Kidney (tissue), 14 donors: Measurements from ENCODE around the gene RAB20. TPM values are rescaled to one million over a fixed set of nuclear protein-coding genes. Genes with fewer than 3 reads are reported as not detected.

Experiments used
- DNase-seq, 5 donors: peaks; one replicate each; pipeline ENCODE4 v3.0.0-alpha.2; 2013 to 2020
- FAIRE-seq: peaks from 2 replicates; lab custom pipeline; 2012; peaks lifted over from hg19 to GRCh38; lab: Jason Lieb, UNC
- H3K27ac ChIP-seq, 2 donors: one replicate each; pipeline ENCODE4 v1.7.0; 2013; ENCODE audit warnings: low read depth in 2 of 2, low read length in 2 of 2, inconsistent platforms in 1 of 2
- H3K27me3 ChIP-seq: one replicate; pipeline ENCODE4 v1.7.1; 2013; ENCODE audit warnings: low read length, inconsistent platforms; ENCODE audit not compliant: control insufficient read depth, insufficient read depth
- H3K36me3 ChIP-seq, 3 donors: one replicate each; pipeline versions ENCODE4 v1.7.0 to v1.7.1; 2013; ENCODE audit warnings: low read length in 3 of 3, control low read depth in 1 of 3, inconsistent platforms in 1 of 3; ENCODE audit not compliant: insufficient read depth in 3 of 3, control insufficient read depth in 2 of 3
- H3K4me1 ChIP-seq, 3 donors: one replicate each; pipeline versions ENCODE4 v1.7.0 to v1.7.1; 2013; ENCODE audit warnings: low read length in 3 of 3, inconsistent platforms in 1 of 3, low read depth in 1 of 3; ENCODE audit not compliant: control insufficient read depth in 2 of 3, insufficient read depth in 2 of 3
- H3K4me3 ChIP-seq, 3 donors: one replicate each; pipeline versions ENCODE4 v1.7.0 to v1.8.1; 2013; ENCODE audit warnings: low read length in 3 of 3, control low read depth in 1 of 3, inconsistent platforms in 1 of 3
- H3K9ac ChIP-seq, 3 donors: one replicate each; pipeline versions ENCODE4 v1.7.0 to v1.7.1; 2013; ENCODE audit warnings: low read length in 3 of 3, control low read depth in 1 of 3, inconsistent platforms in 1 of 3
- H3K9me3 ChIP-seq, 3 donors: one replicate each; pipeline versions ENCODE4 v1.7.0 to v1.7.1; 2013; ENCODE audit warnings: low read length in 3 of 3, control low read depth in 1 of 3, inconsistent platforms in 1 of 3; ENCODE audit not compliant: control insufficient read depth in 2 of 3, insufficient read depth in 1 of 3
- intact Hi-C: fragments of 100-400 bp; cut with DNase I; formaldehyde crosslinking; loops from one replicate; pipeline ENCODE4 v1.11.1; 2022
- polyA plus RNA-seq: library from polyadenylated mRNA; stranded (reverse); fragments of 350-450 nt; fragmentation: Illumina TruSeq; extraction: RNeasy Lipid Tissue Mini Kit (QIAGEN cat#74804); gene quantifications from one replicate; pipeline ENCODE4 v1.2.3, GENCODE V29; 2014; ENCODE audit warnings: low read depth, low replicate concordance; ENCODE audit not compliant: insufficient read depth
- total RNA-seq: library from RNA; stranded (reverse); fragmentation: NEBNext Ultra II Directional; extraction: Animal tissue kit (Norgen Biotek cat#: 25700); gene quantifications from one replicate; pipeline ENCODE4 v1.2.1, GENCODE V29; 2021
- TF ChIP-seq, protein P1 (sequence below): IDR thresholded peaks from 3 replicates; pipeline ENCODE4 v1.5.1; 2012; ENCODE audit warnings: mild to moderate bottlenecking, moderate library complexity, borderline replicate concordance; ENCODE audit not compliant: insufficient read depth; ENCODE audit errors: extremely low read depth
- donor health status: control.
- donor health status: control.
- donor health status: control.
- donor health status: control.
- donor health status: control.
- donor health status: DM: yes; HTN: yes; CAD: no.
- donor health status: Normal renal cell carcinoma (clear cell type).

RAB20 gene
- total and polyA plus RNA-seq, 2 donors from 2014 or later = 33.6 to 47.7 TPM

GRCh38 chr13:110568612-110569011 is 7.1 kb upstream of the RAB20 start:
- DNase-seq = peak in 1 of 5 donors; percentile 4
- Histone ChIP-seq H3K27ac (no peak overlapping the region), H3K4me3 (no peak overlapping the region), H3K9ac (no peak overlapping the region), H3K27me3 (no peaks in the 10 kb centered on the region), H3K4me1 (no peaks in the 10 kb centered on the region), H3K36me3 (peaks cover 0 to 8% (median 0%) of the 10 kb centered on the region in 3 donors), H3K9me3 (no peaks in the 10 kb centered on the region)
- no peak for FAIRE-seq
- intact Hi-C loops = no loop called here
- TF ChIP-seq, protein P1, sequence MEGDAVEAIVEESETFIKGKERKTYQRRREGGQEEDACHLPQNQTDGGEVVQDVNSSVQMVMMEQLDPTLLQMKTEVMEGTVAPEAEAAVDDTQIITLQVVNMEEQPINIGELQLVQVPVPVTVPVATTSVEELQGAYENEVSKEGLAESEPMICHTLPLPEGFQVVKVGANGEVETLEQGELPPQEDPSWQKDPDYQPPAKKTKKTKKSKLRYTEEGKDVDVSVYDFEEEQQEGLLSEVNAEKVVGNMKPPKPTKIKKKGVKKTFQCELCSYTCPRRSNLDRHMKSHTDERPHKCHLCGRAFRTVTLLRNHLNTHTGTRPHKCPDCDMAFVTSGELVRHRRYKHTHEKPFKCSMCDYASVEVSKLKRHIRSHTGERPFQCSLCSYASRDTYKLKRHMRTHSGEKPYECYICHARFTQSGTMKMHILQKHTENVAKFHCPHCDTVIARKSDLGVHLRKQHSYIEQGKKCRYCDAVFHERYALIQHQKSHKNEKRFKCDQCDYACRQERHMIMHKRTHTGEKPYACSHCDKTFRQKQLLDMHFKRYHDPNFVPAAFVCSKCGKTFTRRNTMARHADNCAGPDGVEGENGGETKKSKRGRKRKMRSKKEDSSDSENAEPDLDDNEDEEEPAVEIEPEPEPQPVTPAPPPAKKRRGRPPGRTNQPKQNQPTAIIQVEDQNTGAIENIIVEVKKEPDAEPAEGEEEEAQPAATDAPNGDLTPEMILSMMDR = no peak

DNA sequence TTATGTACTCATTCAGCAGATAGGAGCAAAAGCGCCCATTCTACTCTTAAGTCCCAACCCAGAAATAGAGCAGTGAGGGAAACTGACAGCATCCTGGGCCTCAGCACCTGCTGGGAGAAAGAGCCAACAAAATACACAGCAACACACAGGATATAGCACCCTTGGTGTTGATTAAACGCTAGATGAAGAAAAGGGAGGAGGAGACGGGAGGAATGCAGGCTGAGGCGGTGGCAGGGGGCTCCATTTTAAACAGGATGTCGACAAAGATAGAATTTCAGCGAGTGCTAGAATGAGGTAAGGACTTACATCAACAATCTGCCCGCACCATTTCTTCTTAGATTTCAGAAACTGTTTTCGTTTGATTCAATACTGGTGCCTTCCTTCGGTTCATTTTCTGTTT is 4.6 kb upstream of the RAB20 start:
- no peaks in the 10 kb centered on the region for H3K9me3 ChIP-seq
- intact Hi-C loops = no loop called here
- H3K4me1 ChIP-seq = peaks cover 0 to 3% (median 0%) of the 10 kb centered on the region in 3 donors
- H3K27ac ChIP-seq = no peak overlapping the region
- TF ChIP-seq, protein P1 = no peak
- peak in 4 of 5 donors; percentile 63 to 80 (median 68) for DNase-seq
- no peak overlapping the region for H3K9ac ChIP-seq
- peaks cover 0 to 8% (median 0%) of the 10 kb centered on the region in 3 donors for H3K36me3 ChIP-seq
- no peak overlapping the region for H3K4me3 ChIP-seq
- no peaks in the 10 kb centered on the region for H3K27me3 ChIP-seq
- FAIRE-seq = no peak

DNA sequence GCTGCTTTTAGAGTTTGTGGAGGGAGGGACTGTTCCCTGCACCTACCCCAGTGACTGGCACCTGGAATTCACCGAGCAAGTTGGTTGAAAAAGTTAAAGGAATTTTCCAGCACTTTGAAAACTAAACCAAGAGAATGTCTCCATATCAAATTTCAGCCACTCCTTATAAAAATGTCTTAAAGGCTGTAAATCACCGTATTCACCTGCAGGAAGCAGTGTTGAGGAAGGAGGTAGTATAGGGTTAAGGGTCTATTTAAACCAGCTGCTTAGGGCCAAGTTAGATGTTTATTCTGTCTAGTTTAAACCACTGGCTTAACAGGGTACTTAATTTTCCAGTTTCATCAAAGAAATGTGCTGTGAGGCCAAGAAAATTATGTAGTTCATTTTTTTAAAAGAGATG is 3.8 kb upstream of the RAB20 start:
- TF ChIP-seq, protein P1 = no peak
- H3K9ac ChIP-seq = no peak overlapping the region
- no peaks in the 10 kb centered on the region for H3K27me3 ChIP-seq
- peaks cover 0 to 8% (median 0%) of the 10 kb centered on the region in 3 donors for H3K36me3 ChIP-seq
- H3K4me3 ChIP-seq = no peak overlapping the region
- H3K4me1 ChIP-seq = peaks cover 0 to 3% (median under 1%) of the 10 kb centered on the region in 3 donors
- FAIRE-seq = no peak
- no peaks in the 10 kb centered on the region for H3K9me3 ChIP-seq
- intact Hi-C loops = no loop called here
- H3K27ac ChIP-seq = no peak overlapping the region
- peak in 3 of 5 donors; percentile 43 to 91 (median 82) for DNase-seq
